Peyer's patch (tissue), 4 donors: ENCODE measurements around the gene FYB1.

ENCODE experiments used
- POLR2A ChIP-seq, 2 donors: fragments of 450-650 bp; IDR thresholded peaks; one replicate each; pipeline ENCODE4 v1.5.1; 2017; ENCODE audit warnings: antibody characterized with exemption in 2 of 2, mild to moderate bottlenecking in 2 of 2, moderate library complexity in 2 of 2
- TF ChIP-seq, protein P1 (sequence below), 6 experiments: fragments of 450-650 bp in 4 of 6; fragments of 200-600 bp in 2 of 6; sonication (generic) in 1 of 6; IDR thresholded peaks; one replicate each; pipeline ENCODE4 v1.5.1; 2017 to 2019; ENCODE audit warnings: antibody characterized with exemption in 6 of 6, mild to moderate bottlenecking in 3 of 6, moderate library complexity in 1 of 6

DNA sequence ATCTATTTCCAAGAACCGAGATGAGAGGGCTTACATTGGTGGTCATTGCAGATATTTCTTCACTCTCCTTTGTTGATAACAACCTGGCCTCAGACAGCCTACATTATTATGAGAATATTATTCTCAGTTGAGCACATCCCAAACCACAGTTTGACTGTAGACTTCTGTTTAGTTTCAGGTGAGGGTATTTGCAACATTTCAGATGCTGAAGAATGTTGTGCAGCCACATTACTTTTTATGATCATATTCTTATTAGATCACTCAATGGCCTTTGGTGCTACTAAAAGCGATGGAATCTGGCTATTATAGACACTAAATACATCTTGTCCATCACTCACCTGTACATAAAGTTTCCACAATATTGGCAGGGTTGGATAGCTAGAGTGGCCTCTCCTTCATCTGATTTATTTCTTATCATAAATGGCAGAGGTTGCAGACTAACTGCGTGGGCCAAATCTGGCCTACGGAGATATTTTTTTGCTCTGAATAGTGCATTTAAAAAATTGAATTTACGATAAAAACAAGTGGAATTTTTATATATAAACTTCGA is 119.0 kb downstream of the FYB1 start:
- TF ChIP-seq, protein P1, sequence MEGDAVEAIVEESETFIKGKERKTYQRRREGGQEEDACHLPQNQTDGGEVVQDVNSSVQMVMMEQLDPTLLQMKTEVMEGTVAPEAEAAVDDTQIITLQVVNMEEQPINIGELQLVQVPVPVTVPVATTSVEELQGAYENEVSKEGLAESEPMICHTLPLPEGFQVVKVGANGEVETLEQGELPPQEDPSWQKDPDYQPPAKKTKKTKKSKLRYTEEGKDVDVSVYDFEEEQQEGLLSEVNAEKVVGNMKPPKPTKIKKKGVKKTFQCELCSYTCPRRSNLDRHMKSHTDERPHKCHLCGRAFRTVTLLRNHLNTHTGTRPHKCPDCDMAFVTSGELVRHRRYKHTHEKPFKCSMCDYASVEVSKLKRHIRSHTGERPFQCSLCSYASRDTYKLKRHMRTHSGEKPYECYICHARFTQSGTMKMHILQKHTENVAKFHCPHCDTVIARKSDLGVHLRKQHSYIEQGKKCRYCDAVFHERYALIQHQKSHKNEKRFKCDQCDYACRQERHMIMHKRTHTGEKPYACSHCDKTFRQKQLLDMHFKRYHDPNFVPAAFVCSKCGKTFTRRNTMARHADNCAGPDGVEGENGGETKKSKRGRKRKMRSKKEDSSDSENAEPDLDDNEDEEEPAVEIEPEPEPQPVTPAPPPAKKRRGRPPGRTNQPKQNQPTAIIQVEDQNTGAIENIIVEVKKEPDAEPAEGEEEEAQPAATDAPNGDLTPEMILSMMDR (IDR thresholded peaks at IDR 0.05): no peak
- TF ChIP-seq POLR2A (IDR thresholded peaks at IDR 0.05): no peak
